GM19395 (cell line): Measurements from ENCODE around the gene KNDC1.
"Not testable (repeated sequence)": the region's sequence is repeated elsewhere in the genome, so short reads cannot be mapped to it uniquely, and the experiment has no call there.

ENCODE experiments used
- ATAC-seq: cut with Tn5 transposase; IDR thresholded peaks from one replicate; pipeline ENCODE4 v1.9.1; 2021; ENCODE audit warnings: mild to moderate bottlenecking, moderate library complexity; ENCODE audit not compliant: unreplicated experiment

The KNDC1 gene

DNA sequence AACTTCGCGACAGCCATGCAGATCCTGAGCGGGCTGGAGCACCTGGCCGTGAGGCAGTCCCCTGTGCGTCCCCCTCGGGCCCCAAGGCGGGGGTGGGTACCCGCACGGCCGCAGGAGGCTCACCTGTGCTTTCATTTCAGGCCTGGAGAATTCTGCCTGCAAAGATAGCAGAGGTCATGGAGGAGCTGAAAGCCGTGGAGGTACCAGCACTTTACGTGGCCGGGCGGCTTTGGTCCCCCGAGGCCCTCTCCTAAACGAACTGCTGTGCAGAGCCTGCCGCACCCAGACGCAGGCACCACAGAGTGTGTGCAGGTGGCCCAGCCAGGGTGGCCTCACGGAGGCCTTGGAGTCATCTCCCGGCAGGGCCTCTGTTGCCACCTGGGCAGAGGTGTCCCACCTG, 58.9 kb downstream of the KNDC1 start:
- no peak for ATAC-seq

DNA sequence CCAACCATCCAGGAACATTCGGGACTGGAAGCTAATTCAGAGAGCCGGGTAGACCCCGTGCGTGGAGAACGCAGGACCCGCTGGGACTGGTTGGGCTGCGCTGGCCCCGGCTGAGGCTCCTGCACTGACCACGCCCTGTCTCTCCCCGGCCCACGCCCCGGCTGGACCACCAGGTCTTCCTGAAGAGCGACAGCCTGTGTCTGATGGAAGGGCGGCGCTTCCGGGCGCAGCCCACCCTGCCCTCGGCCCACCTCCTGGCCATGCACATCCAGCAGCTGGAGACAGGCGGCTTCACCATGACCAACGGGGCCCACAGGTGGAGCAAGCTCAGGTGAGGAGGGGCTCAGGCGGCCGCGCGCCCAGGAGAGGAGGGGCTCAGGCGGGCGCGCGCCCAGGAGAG, 59.8 kb downstream of the KNDC1 start:
- ATAC-seq = no peak

DNA sequence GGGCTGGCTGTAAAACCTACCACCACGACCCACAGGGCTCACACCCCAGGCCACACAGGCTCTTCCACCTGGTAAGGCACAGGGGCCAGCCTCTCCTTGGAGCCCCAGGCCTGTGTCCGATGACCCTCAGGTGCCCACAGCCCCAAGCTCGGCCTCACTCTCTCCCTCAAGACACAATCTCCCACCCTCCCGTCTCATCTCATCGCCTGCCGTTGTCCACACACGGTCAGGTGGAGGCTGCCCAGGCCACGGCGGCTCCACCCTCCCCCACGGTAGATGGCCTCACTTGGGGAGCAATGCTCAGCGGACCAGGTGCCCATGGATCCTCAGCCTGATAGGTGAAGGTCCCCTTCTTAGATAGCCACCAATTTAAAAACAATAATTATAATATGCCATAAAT, 61.3 kb downstream of the KNDC1 start:
- no peak for ATAC-seq

DNA sequence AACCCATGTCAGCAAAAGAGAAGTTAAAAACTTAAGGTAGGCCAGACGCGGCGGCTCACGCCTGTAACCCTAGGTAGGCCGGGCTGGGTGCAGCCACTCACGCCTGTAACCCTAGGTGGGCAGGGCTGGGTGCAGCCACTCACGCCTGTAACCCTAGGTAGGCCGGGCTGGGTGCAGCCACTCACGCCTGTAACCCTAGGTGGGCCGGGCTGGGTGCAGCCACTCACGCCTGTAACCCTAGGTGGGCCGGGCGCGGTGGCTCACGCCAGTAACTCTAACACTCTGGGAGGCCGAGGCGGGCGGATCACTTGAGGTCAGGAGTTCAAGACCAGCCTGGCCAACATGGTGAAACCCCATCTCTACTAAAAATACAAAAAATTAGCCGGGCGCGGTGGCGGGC, 61.7 kb downstream of the KNDC1 start:
- ATAC-seq = not testable (repeated sequence)

DNA sequence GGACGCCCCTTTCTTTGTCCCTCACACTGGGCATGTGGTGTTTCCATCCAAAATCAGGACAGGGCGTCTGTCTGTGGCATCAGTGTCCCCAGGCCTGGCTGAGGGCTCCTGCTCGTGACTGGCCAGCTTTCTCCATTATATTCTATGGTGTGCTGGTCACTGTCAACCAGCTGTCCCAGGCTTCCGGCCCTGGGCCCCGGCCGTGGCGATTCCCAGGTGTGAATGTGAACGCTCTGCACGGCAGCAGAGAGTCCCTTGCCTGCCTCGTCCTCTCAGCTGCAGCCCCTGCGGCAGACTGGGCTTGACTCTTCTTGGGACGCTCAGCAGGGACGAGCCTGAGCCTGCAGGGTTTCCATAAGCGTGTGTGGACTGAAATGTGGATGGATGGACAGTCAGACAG, 64.1 kb downstream of the KNDC1 start:
- ATAC-seq = no peak

DNA sequence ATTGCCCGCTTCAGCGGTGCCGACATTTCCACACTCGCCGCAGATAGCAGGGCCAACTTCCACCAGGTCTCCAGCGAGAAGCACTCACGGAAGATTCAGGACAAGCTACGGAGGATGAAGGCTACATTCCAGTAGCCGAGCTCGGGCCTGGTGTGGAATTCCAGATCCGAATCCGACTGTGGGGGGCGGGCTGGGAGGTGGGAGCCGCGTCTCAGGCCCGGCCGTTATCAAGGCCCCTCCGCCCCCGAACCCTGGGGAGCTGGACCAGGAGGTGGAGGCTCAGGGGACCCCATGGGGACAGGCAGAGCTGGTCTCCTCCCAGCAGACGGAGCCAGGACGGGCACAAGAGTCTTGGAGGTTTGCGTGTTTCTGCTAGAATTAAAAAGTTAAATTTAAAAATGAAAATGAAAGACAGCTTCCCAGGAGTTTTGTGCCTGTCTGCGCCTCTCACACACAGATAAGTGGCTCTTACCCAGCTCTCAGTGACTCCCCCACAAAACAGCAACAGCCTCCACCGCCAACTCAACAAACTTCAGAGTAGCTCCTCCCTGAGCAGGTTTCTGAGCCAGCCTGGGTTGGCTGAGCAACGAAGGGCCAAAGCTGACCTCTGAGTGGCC, 64.8 kb downstream of the KNDC1 start:
- no peak for ATAC-seq

DNA sequence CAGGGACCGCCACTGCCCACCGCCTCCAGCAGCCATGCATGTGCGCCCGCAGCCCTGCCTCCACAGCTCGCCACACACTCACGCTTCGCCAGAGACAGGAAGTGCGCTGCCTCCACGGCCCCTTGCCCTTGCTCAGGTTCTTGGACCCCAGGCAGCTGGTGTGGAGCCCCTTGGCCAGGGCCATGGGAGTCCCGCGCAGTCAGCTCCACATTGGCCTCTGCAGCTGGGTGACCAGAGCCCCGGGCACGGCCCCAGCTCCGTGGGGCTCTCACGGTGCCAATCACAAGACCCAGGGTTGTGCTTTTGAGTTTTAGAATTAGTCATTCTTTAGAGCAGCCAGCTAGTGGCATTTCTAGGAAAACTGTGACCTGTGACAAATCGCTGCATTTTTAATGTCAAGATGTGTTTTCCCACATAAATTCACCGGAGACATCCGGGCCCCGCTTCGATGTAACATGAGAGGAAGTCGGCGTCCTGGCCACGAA, 65.7 kb downstream of the KNDC1 start:
- no peak for ATAC-seq

DNA sequence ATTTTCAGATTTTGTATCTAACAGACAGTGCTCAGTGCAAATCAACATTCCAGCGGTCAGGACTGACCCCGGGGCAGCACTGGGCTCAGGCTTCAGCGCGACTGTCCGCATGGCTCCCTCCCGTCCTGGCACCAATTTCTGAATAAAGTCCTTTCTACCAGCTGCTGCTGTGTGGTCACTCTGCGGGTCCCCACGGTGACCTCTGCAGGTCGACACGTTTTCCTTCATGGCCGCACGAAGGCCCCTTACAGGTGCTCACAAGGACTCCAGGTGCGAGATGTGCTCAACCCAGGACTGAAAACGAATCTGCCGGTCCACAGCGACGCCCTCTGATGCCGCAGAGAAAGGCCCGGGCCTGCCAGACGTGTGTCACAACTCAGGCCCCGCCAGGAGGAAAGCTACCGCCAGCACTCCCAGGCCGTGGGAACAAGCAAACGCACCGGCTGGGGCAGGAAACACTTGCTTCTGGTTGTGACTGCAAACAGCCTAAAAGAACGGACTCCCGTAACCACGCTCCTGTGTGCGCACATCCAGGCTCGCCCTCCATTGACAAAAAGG, 66.3 kb downstream of the KNDC1 start:
- ATAC-seq = no peak

DNA sequence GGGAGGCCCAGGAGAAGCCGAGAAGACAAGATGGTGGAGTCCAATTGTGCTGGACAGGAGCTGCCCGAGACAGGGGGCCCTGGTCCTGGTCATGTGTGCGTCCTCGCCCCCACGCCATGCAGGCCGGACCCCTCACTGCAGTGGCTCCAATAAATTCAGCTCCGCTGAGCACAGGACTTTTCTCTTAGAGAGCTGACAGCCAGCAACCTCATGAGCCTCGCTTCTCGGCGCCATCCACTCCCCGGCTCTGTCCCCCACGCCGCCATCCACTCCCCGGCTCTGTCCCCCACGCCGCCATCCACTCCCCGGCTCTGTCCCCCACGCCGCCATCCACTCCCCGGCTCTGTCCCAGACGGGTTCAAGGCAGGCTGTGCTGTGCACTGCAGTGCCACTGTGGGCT, 67.2 kb downstream of the KNDC1 start:
- ATAC-seq = no peak

DNA sequence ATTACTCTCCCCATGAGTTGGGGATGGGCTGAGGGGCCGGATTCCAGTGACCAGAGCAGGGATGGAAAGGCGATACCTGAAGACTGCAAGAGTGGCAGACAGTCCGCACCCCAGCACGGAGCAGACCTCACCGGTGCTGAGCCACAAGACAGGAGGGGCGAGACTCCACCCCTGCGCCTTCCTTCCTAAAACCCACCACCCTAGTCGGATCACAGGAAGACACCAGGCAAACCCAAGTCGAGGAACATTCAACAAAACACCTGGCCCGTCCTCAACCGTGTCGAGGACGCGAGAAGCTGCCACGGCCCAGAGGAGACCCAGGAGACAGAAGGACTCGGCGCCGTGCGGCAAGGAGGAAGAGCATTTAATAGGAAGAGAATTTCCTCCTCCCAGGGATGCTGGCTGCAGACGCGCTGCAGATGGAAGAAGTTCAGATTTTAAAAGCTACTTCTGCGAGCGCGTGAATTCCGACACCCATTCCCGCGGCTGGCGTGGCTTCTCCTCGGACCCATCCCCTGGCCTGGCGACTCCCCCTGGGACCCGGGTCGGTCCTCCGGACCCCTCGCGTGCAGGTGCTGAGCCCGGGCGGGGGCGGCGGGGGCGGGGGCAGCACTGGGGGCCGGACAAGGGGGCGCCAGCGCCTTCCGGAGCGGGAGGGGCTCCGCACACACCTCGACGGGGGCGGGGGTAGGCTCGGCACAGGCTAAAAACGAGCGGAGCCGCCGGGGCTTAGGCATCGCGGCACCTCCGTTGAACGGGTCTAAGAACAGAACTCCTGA, 69.4 kb downstream of the KNDC1 start:
- ATAC-seq = no peak

DNA sequence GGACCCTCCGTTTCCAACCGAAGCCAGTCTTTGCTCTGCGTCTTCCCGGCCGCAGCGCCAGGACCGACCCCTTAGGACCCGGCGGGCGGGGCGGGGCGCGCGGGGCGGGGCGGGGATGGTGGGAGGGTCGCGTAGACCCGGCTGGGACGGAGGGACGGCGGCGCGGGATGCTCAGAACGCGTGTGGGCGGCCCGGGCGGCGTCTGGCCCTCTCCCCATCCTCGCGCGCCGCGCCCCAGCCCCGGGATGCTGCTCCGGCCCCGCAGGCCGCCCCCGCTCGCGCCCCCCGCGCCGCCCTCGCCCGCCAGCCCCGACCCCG, 70.0 kb downstream of the KNDC1 start, which contains the start of gene UTF1:
Gene UTF1 (plus strand): TSS at position 174 of the 318 bp plus-strand sequence. CDS start 72 bp downstream, at position 246.
- no peak for ATAC-seq

DNA sequence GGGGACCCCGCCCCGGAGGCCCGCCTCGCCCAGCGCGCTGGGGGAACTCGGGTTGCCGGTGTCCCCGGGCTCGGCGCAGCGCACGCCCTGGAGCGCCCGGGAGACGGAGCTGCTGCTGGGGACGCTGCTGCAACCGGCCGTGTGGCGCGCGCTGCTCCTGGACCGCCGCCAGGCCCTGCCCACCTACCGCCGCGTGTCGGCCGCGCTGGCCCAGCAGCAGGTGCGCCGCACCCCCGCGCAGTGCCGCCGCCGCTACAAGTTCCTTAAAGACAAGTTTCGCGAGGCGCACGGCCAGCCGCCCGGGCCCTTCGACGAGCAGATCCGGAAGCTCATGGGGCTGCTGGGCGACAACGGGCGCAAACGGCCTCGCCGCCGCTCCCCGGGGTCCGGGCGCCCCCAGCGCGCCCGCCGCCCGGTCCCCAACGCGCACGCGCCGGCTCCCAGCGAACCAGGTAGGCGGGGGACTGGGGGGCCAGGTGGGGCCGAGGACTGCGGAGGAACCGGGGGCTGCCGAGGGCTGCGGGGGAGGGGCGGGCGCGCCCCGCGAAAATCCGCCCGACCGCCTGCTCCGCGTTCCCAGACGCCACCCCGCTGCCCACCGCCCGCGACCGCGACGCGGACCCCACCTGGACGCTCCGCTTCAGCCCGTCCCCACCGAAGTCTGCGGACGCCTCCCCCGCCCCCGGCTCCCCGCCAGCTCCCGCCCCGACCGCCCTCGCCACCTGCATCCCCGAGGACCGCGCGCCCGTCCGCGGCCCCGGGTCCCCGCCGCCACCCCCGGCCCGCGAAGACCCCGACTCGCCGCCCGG, 70.6 kb downstream of the KNDC1 start:
- no peak for ATAC-seq

DNA sequence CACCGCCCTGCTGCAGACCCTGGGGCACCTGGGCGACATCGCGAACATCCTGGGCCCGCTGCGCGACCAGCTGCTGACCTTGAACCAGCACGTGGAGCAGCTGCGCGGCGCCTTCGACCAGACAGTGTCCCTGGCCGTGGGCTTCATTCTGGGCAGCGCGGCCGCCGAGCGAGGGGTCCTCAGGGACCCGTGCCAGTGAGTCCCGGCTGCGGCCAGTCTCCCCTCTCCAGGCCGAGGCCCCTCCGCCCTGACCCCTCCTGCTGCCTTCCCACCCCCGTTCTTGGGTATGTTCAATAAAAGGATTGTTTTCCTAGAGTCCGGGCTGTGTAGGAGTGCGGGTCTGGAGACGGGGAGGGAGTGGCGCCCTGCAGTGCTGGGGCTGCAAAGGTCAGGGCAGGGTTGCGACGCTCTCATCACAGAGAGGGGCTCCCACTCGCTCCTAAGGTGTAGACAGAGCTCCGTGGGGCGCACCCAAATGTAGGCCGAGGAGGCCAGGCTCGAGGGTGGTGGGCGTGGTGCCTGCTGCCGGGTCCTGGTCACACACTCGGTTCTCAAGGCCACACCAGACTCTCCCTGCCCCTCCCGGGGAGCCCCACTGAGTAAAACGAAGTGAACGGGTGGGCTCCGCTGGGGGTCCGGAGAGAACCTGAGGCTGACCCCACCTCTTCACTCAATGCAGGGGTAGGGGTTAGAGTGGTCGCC, 71.4 kb downstream of the KNDC1 start:
- ATAC-seq = no peak

DNA sequence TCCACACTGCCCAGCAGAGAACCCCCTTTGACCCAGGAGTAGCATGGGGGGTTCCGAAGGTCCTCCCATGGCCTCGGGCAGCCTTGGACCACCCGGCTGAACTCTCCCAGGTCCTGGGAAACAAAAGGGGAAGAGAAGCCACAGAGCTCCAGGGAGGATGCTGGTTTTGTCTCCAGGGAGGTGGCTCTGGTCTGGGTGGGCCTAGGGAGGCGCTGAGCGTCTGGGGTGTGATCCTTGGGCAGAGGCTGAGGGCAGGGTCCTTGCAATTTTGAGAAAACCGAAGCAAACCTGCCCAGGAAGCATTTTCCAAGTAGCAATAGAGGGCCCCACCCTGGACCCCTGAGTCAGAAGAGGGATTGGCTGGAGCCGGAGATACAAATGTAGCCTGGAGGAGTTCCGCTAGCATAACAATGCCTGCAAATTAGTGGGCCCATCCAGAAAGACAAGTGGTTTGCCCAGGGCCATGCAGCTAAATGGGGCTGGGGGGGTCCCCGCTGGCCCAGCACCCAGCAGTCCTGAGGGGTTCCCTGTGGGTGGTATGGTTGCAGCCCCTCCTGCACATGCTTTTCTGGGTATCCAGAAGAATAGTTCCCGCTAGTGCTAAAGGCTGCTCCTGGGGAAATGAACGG, 72.0 kb downstream of the KNDC1 start:
- ATAC-seq = no peak

DNA sequence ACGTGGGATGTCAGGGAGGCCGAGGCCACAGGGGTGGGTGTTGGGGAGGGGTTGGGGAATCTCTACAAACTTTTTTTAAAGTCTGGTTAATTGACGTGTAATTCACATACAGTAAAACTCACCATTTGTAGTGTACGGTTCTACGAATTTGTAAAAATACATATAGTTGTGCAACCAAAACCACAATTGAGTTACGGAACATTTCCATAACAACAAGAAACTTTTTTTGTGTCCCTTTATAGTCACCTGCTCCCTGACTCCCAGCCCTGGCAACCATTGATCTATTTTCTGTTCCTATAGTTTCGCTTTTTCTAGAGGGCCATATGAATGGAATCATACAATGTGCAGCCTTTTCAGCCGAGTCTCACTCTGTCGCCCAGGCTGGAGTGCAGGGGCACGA, 74.8 kb downstream of the KNDC1 start:
- not testable (repeated sequence) for ATAC-seq

DNA sequence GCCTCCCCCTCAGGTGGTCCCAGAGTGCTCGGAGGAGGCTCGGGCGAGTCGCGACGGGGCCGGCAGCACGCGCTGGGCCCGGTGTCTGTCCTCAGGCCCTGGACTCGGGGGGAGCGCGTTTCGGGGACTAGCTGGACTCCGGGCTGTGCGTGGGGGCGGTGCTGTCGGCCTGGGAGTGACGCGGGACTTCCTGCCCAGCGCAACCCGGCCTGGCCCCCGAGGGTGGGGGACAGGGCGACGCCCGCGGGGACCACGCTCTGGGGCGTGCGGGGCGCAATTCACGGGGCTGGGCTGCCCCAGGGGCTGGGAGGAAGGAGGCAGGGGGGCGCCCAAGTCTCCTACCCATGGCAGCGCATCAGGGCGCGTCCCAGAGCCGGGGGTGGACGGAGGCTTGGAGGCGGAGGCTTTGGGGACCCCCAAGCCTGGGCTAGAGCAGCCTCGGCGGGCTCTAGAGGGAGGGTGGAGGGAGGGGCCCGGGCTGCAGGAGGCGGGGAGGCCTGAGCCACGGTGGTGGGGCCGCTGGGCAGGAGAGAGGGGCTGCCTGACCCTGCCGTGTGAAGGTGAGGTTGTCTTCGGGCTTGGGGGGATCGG, 75.3 kb downstream of the KNDC1 start:
- no peak for ATAC-seq

DNA sequence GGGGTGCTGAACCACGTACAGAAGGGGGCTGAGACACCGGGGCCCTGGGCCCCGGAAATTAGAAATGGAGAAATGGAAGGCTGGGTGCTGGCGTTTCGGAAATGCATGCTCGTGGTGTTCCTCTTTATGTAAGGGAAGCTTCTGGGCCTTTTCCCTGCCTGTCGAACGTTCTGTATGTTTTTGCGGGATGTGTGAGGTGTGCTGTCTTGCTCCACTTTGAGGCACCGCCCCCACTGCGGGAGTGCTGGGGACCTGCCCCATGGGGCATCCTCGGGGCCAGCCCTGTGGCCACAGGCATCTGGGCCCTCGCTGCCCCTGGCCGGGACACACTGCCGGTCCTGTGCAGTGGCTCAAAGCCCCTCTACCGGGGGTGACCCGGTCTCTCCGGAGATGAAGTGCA, 75.9 kb downstream of the KNDC1 start:
- ATAC-seq = no peak

DNA sequence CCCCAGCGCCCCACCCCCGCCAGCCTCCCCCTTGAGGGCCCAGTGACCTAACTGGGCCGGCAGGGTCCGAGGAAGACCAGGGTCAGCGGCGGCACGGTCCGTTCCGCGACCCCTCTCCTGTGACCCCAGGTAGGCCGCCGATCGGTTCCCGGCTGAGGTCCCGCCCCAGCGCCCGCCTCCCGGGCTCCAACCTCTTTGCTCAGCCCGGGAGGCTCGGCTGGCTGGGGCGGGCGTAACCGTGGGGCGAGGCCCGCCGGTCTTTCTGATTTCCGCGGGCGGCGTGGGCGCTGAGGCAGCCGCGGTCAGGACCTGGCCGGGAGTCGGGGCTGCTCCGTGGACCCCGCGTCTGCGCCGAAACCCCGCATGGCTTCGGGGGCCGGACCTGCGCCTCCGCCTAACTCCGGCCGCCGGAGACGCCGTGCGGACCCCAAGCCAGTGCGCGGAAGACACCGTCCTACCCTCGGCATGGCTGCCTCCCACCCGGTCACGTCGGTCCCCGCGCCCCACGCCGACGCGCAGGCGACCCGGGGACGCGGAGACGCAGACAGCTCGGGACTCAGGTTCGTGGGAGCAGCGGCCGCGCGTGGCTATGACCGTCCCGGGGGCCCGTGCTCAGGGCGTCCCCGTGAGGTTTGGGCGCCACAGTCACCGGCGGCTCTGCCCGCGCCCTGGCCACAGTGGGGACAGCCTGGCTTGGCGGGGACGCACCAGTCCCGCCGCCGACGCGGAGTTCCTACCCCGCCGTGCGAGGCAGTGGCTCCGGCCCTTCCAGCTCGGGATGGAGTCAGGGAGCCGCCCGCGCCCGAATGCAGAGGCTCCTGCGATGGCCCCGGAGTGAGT, 76.6 kb downstream of the KNDC1 start:
- ATAC-seq = no peak

DNA sequence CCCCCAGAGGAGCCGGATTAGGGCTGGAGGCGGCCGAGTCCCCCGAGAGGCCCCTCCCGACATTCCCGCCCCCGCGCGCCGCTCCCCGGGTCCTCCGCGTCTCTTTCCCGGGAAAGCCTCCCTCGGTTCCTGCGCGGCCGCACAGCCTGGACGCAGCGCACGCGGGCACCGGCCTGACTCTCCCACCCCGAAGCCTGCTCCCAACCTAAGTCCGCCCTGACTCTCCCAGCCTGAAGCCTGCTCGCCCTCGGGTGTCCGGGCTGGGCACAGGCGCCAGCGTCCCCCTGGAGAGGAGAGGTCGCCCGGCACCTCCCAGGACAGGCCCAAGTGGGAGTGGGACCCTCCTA, 77.2 kb downstream of the KNDC1 start:
- ATAC-seq = no peak
